ENCODE results near the gene TFDP1.

Gene TFDP1

DNA sequence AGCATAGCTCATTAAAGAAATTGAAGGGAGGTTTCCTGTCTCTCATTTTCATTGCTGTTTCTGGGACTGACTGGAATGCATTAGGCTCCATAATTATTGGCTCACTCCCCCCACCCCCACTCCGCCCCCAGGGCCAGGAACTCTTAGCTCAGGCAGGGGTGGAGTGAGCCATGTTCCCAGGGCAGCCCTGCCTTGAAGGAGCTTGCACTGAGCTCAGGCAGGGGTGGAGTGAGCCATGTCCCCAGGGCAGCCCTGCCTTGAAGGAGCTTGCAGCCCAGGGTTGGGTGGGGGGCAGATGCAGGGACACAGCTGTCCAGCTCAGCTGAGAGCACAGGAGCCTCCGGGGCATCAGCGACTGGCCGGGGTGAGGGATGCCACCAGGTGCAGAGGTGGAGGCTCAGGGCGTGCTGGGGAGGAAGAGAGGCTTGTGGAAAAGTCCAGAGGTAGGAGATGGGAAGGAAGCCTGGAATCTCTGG, 39.1 kb upstream of the TFDP1 start:
- DNase-seq (ENCODE audit: low read depth): peak; percentile 66
- H3K4me3 ChIP-seq (ENCODE audit: control insufficient read depth, low read depth, low read length): no peak overlapping the region
- no peak for TF ChIP-seq CTCF (conservative IDR thresholded peaks at IDR 0.05; ENCODE audit: control insufficient read depth, insufficient read depth, low read depth, low read length)

- H3K4me3 ChIP-seq (ENCODE audit: control insufficient read depth, low read depth, low read length): no peak overlapping the region
- no peak for DNase-seq (ENCODE audit: low read depth)
- TF ChIP-seq CTCF (conservative IDR thresholded peaks at IDR 0.05; ENCODE audit: control insufficient read depth, insufficient read depth, low read depth, low read length): no peak
These were observed 38.5 kb upstream of the TFDP1 start for GRCh38 chr13:113545931-113546516.

GRCh38 chr13:113546571-113547237, 37.8 kb upstream of the TFDP1 start:
- TF ChIP-seq CTCF (conservative IDR thresholded peaks at IDR 0.05; ENCODE audit: control insufficient read depth, insufficient read depth, low read depth, low read length): no peak
- H3K4me3 ChIP-seq (ENCODE audit: control insufficient read depth, low read depth, low read length): no peak overlapping the region
- peak; percentile 40 for DNase-seq (ENCODE audit: low read depth)

GRCh38 chr13:113547238-113547971, 37.1 kb upstream of the TFDP1 start:
- TF ChIP-seq CTCF (conservative IDR thresholded peaks at IDR 0.05; ENCODE audit: control insufficient read depth, insufficient read depth, low read depth, low read length): no peak
- peak; percentile 86 for DNase-seq (ENCODE audit: low read depth)
- no peak overlapping the region for H3K4me3 ChIP-seq (ENCODE audit: control insufficient read depth, low read depth, low read length)

DNA sequence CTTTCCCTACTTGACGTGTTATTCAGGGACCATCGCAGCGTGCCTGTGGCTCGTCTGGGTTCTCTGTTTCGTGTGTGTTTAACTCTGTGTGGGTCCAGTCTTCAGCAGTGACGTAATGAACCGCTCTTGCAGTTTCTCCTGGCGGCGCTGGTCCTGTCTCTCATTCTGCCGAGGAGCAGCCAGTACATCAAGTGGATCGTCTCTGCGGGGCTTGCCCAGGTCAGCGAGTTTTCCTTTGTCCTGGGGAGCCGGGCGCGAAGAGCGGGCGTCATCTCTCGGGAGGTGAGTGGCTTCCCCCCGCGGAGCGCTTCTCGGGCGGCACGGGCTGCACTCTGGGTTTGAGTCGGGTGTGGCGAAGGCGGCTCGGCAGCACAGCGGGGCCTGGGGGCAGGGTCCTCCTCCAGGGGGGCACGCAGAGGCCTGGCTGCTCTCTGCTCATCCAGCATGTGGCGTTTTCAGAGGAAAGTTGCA, 36.3 kb upstream of the TFDP1 start:
- DNase-seq (ENCODE audit: low read depth): peak; percentile 66
- TF ChIP-seq CTCF (conservative IDR thresholded peaks at IDR 0.05; ENCODE audit: control insufficient read depth, insufficient read depth, low read depth, low read length): no peak
- H3K4me3 ChIP-seq (ENCODE audit: control insufficient read depth, low read depth, low read length): no peak overlapping the region

- no peak for DNase-seq (ENCODE audit: low read depth)
- no peak for TF ChIP-seq CTCF (conservative IDR thresholded peaks at IDR 0.05; ENCODE audit: control insufficient read depth, insufficient read depth, low read depth, low read length)
- no peak overlapping the region for H3K4me3 ChIP-seq (ENCODE audit: control insufficient read depth, low read depth, low read length)
These were observed 35.6 kb upstream of the TFDP1 start for GRCh38 chr13:113548778-113549621.

Measured in fibroblast of mammary gland (primary cell).